ENCODE results near the gene SPACA4.

SPACA4 gene

GRCh38 chr19:48606463-48607358 is at the start of gene SPACA4:
Gene SPACA4 (plus strand): TSS chr19:48606742. CDS start chr19:48606979, 237 bp downstream.
- CTCF ChIA-PET = interaction anchor here (0.5 to 1.4 kb wide), 3 partner anchors 16 to 286 kb away, joined by 3 to 4 read pairs (median 3); no protein-coding TSS in a partner anchor
- TF ChIP-seq BHLHE40 (IDR thresholded peaks at IDR 0.05; ENCODE audit: borderline replicate concordance) = no peak
- TF ChIP-seq NFRKB (IDR thresholded peaks at IDR 0.05) = no peak
- TF ChIP-seq HDGF (IDR thresholded peaks at IDR 0.05; ENCODE audit: borderline replicate concordance) = no peak
- no peak for TF ChIP-seq ELF4 (IDR thresholded peaks at IDR 0.05)
- DNase-seq (ENCODE audit: extremely low spot score) = no peak
- POLR2A ChIA-PET = interaction anchor here (4.4 kb wide), 1 partner anchor 12 kb away, joined by 53 read pairs; the partner anchor contains the start of genes RPL18 and SPHK2

GRCh38 chr19:48556825-48557224 is 49.7 kb upstream of the SPACA4 start:
- no peak for DNase-seq (ENCODE audit: extremely low spot score)
- ChIA-PET CTCF (no interaction called here), POLR2A (no interaction called here)
- no peak for TF ChIP-seq L3MBTL2 (conservative IDR thresholded peaks at IDR 0.05)
- TF ChIP-seq LEF1 (IDR thresholded peaks at IDR 0.05; ENCODE audit: borderline replicate concordance) = no peak
- TF ChIP-seq TARDBP (IDR thresholded peaks at IDR 0.05) = no peak
- no peak for TF ChIP-seq ARNT (IDR thresholded peaks at IDR 0.05)
- no peak for TF ChIP-seq CTBP1 (IDR thresholded peaks at IDR 0.05; ENCODE audit: borderline replicate concordance)
- TF ChIP-seq SP1 (IDR thresholded peaks at IDR 0.05) = no peak
- TF ChIP-seq NFRKB (IDR thresholded peaks at IDR 0.05) = no peak
- TF ChIP-seq FOXK2 (IDR thresholded peaks at IDR 0.05) = no peak
- TF ChIP-seq HDGF (IDR thresholded peaks at IDR 0.05; ENCODE audit: borderline replicate concordance) = no peak
- TF ChIP-seq BHLHE40 (IDR thresholded peaks at IDR 0.05; ENCODE audit: borderline replicate concordance) = no peak

- CTCF ChIA-PET = no interaction called here
Measured at GRCh38 chr19:48558018-48558684, 48.4 kb upstream of the SPACA4 start.

GRCh38 chr19:48560095-48560530 is 46.4 kb upstream of the SPACA4 start:
- no peak for DNase-seq (ENCODE audit: extremely low spot score)
- ChIA-PET POLR2A (no interaction called here), CTCF (no interaction called here)
- TF ChIP-seq CTBP1 (IDR thresholded peaks at IDR 0.05; ENCODE audit: borderline replicate concordance) (no peak), PKNOX1 (IDR thresholded peaks at IDR 0.05) (no peak), ZNF384 (IDR thresholded peaks at IDR 0.05) (no peak), TARDBP (IDR thresholded peaks at IDR 0.05) (no peak), FOXM1 (IDR thresholded peaks at IDR 0.05; ENCODE audit: borderline replicate concordance) (no peak), L3MBTL2 (conservative IDR thresholded peaks at IDR 0.05) (no peak), NFRKB (IDR thresholded peaks at IDR 0.05) (no peak), FOXK2 (IDR thresholded peaks at IDR 0.05) (no peak), LEF1 (IDR thresholded peaks at IDR 0.05; ENCODE audit: borderline replicate concordance) (no peak)

More at GRCh38 chr19:48558018-48558684, 48.4 kb upstream of the SPACA4 start:
- TF ChIP-seq FOXM1 (IDR thresholded peaks at IDR 0.05; ENCODE audit: borderline replicate concordance) (no peak), CTBP1 (IDR thresholded peaks at IDR 0.05; ENCODE audit: borderline replicate concordance) (no peak), PKNOX1 (IDR thresholded peaks at IDR 0.05) (peak; percentile 89), FOXA1 (IDR thresholded peaks at IDR 0.05) (no peak), LEF1 (IDR thresholded peaks at IDR 0.05; ENCODE audit: borderline replicate concordance) (no peak), SP1 (IDR thresholded peaks at IDR 0.05) (no peak), ZNF384 (IDR thresholded peaks at IDR 0.05) (peak; percentile 58), TARDBP (IDR thresholded peaks at IDR 0.05) (no peak), NFRKB (IDR thresholded peaks at IDR 0.05) (no peak), HDGF (IDR thresholded peaks at IDR 0.05; ENCODE audit: borderline replicate concordance) (no peak)
- POLR2A ChIA-PET = interaction anchor here (0.9 to 1.6 kb wide), 3 partner anchors 15 to 61 kb away, joined by 3 to 4 read pairs (median 3); partner anchors contain the start of genes RPL18 and SPHK2
- no peak for DNase-seq (ENCODE audit: extremely low spot score)

- TF ChIP-seq TARDBP (IDR thresholded peaks at IDR 0.05) = no peak
- no peak for TF ChIP-seq SUZ12 (IDR thresholded peaks at IDR 0.05)
- TF ChIP-seq NFRKB (IDR thresholded peaks at IDR 0.05) = no peak
- TF ChIP-seq ZNF384 (IDR thresholded peaks at IDR 0.05) = no peak
- no peak for TF ChIP-seq LEF1 (IDR thresholded peaks at IDR 0.05; ENCODE audit: borderline replicate concordance)
- TF ChIP-seq HDGF (IDR thresholded peaks at IDR 0.05; ENCODE audit: borderline replicate concordance) = no peak
- TF ChIP-seq FOXK2 (IDR thresholded peaks at IDR 0.05) = no peak
- TF ChIP-seq SP1 (IDR thresholded peaks at IDR 0.05) = no peak
- no peak for TF ChIP-seq FOXM1 (IDR thresholded peaks at IDR 0.05; ENCODE audit: borderline replicate concordance)
- no peak for TF ChIP-seq FOXA1 (IDR thresholded peaks at IDR 0.05)
- TF ChIP-seq PKNOX1 (IDR thresholded peaks at IDR 0.05) = no peak
- TF ChIP-seq CTBP1 (IDR thresholded peaks at IDR 0.05; ENCODE audit: borderline replicate concordance) = no peak
- no peak for TF ChIP-seq ELF4 (IDR thresholded peaks at IDR 0.05)
- ChIA-PET POLR2A (no interaction called here), CTCF (no interaction called here)
- DNase-seq (ENCODE audit: extremely low spot score) = no peak
Measured at GRCh38 chr19:48561412-48561811, 45.1 kb upstream of the SPACA4 start.

GRCh38 chr19:48565090-48565489 is 41.5 kb upstream of the SPACA4 start:
- DNase-seq (ENCODE audit: extremely low spot score) = no peak
- TF ChIP-seq NFRKB (IDR thresholded peaks at IDR 0.05) (no peak), ELF4 (IDR thresholded peaks at IDR 0.05) (no peak), SUZ12 (IDR thresholded peaks at IDR 0.05) (no peak), FOXK2 (IDR thresholded peaks at IDR 0.05) (no peak), CTBP1 (IDR thresholded peaks at IDR 0.05; ENCODE audit: borderline replicate concordance) (no peak), BHLHE40 (IDR thresholded peaks at IDR 0.05; ENCODE audit: borderline replicate concordance) (no peak), HDGF (IDR thresholded peaks at IDR 0.05; ENCODE audit: borderline replicate concordance) (no peak), L3MBTL2 (conservative IDR thresholded peaks at IDR 0.05) (no peak), ZNF384 (IDR thresholded peaks at IDR 0.05) (no peak), FOXA1 (IDR thresholded peaks at IDR 0.05) (no peak), FOXM1 (IDR thresholded peaks at IDR 0.05; ENCODE audit: borderline replicate concordance) (no peak), TARDBP (IDR thresholded peaks at IDR 0.05) (no peak), SP1 (IDR thresholded peaks at IDR 0.05) (no peak), ARNT (IDR thresholded peaks at IDR 0.05) (no peak), PKNOX1 (IDR thresholded peaks at IDR 0.05) (no peak), LEF1 (IDR thresholded peaks at IDR 0.05; ENCODE audit: borderline replicate concordance) (no peak)
- ChIA-PET POLR2A (no interaction called here), CTCF (no interaction called here)

All from HEK293T (cell line).